Activated naive CD8-positive, alpha-beta T cell (primary cell): Measurements from ENCODE around the gene SORBS1.

Source experiments
- H3K27ac Mint-ChIP-seq: one replicate; pipeline ENCODE4 v1.8.0; 2021; ENCODE audit warnings: mixed read lengths
- H3K27me3 Mint-ChIP-seq: one replicate; pipeline ENCODE4 v1.8.0; 2021; ENCODE audit warnings: mixed read lengths
- H3K36me3 Mint-ChIP-seq: one replicate; pipeline ENCODE4 v1.8.0; 2021; ENCODE audit warnings: mixed read lengths
- H3K4me1 Mint-ChIP-seq: one replicate; pipeline ENCODE4 v1.8.0; 2021; ENCODE audit warnings: low read depth, mixed read lengths
- H3K4me3 Mint-ChIP-seq: one replicate; pipeline ENCODE4 v1.8.0; 2021; ENCODE audit warnings: mild to moderate bottlenecking, mixed read lengths
- H3K9me3 Mint-ChIP-seq: one replicate; pipeline ENCODE4 v1.8.0; 2021; ENCODE audit warnings: low read depth, mixed read lengths

The SORBS1 gene

DNA sequence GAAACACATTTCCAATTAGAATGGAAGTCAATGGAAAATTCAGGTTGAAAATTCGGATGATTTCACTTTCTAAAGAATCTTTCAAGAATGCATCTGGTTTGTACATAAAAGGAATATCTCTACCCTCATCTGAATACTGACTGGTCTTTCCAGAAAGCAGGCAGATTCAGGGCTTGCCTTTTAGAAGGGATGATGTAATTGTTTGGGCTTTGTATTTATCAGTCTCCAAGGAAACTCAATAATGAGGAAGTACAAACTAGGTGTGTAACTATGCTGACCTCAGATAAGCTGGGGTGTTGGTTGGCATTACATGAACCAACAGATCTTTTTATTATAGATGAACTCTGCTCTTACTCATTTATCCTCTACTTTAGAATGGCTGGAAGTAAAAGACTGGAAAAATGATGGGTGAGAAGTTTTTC lies 294.5 kb downstream of the SORBS1 start:
- Mint-ChIP-seq H3K27ac (no peak overlapping the region), H3K4me3 (no peak overlapping the region), H3K9me3 (no peaks in the 10 kb centered on the region), H3K4me1 (no peaks in the 10 kb centered on the region), H3K27me3 (peaks cover 3% of the 10 kb centered on the region), H3K36me3 (no peaks in the 10 kb centered on the region)

DNA sequence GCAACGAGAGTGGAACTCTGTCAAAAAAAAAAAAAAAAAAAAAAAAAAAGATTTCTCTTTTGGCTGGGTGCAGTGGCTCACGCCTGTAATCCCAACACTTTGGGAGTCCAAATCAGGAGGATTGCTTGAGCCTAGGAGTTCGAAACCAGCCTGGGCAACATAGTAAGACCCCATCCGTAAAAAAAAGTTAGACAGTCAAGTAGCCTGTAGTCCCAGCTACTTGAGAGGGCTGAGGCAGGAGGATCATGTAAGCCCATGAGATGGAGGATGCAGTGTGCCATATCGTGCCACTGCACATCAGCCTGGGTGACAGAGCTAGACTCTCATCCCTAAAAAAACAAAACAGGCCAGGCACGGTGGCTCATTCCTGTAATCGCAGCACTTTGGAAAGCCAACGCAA lies 295.6 kb downstream of the SORBS1 start:
- Mint-ChIP-seq H3K27me3 (peaks cover 3% of the 10 kb centered on the region), H3K4me3 (no peak overlapping the region), H3K9me3 (no peaks in the 10 kb centered on the region), H3K36me3 (no peaks in the 10 kb centered on the region), H3K27ac (no peak overlapping the region), H3K4me1 (no peaks in the 10 kb centered on the region)

DNA sequence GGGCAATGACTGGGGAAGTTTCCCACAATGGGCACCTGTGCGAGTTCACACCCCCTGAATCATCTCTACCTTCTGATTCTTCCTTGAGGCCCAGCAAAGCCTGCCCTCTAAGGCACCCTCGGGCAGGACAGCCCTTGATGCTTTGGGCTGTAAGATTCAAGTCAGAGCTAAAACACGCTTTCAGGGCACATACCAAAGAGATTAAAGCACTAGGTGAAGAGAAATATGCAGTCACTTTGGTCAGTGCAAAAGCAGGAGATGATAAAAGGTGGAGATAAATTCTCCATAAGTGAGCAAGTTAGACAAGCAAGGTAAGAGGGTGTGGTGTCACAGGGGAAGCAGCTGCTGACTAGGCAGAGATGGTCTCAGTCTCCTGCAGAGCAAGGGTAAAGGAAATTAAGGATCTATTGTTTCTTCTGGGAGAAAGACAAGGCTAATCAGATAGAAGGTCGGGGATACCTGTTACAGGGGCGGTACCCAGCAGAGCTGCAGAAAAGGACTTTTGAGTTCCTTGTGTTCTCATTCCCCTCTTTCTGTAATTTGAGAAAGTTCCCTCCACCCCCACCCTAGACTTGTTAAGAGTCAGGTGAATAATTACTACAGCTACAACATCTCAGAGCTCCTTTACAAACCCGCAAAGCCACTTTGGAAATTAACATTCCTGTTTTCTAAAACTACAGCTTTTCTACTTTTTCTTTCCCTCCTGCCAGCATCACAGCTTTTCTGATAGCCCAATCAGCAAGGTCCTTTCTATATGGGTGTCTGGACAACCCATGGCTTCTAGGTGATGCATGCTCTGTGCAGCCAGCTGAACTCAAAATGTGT lies 296.7 kb downstream of the SORBS1 start:
- Mint-ChIP-seq H3K4me3 (no peak overlapping the region), H3K4me1 (no peaks in the 10 kb centered on the region), H3K27me3 (peaks cover 3% of the 10 kb centered on the region), H3K9me3 (no peaks in the 10 kb centered on the region), H3K36me3 (no peaks in the 10 kb centered on the region), H3K27ac (no peak overlapping the region)

DNA sequence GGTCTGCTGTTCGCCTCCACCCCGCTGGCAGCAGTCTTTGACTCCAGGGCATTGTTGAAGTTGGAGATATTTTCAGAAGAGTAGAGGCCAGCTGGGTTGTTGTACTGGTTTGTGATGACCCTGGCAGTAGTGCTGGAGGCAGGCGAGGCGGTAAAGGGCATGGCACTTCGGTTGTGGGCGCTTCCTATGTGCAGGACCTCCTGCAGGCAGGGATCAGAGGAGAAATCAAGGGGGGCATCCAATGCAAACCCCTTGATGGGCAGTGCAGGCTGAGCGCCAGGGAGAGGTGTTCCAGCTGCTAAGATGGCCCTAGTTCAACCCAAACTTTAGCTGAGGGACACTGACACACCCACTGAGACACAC lies 297.3 kb downstream of the SORBS1 start:
- H3K4me1 Mint-ChIP-seq = no peaks in the 10 kb centered on the region
- no peak overlapping the region for H3K4me3 Mint-ChIP-seq
- no peak overlapping the region for H3K27ac Mint-ChIP-seq
- H3K9me3 Mint-ChIP-seq = no peaks in the 10 kb centered on the region
- no peaks in the 10 kb centered on the region for H3K36me3 Mint-ChIP-seq
- H3K27me3 Mint-ChIP-seq = peaks cover 3% of the 10 kb centered on the region

DNA sequence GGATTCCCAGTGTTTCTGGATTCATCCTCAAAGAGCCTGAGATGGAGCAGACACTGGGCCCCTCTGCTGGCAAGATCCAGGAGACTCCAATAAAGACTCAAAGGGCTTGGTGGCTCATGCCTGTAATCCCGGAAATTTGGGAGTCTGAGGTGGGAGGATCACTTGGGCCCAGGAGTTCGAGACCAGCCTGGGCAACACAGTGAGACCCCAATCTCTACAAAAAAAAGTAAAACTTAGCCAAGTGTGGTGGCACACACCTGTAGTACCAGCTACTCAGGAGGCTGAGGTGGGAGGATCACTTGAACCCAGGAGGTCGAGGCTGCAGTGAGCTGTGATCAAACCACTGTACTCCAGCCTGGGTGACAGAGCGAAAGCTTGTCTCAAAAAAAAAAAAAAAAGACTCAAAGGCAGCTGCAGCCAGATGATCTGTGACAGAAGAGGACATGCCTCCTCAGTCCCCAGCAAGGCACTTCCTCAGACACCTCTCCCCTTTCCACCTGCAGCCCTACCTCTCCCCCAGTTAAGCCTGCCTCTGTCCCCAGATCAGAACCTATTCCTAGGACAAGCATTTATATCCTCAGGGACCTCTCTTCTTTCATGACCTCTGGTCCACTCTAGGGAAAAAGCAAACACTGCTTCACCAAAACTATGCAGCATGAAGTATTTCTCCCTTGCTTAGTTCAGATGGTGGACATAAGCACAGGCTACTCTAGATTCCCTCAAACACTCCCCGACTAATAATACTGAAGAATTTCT lies 298.2 kb downstream of the SORBS1 start:
- H3K4me1 Mint-ChIP-seq = no peaks in the 10 kb centered on the region
- peaks cover 3% of the 10 kb centered on the region for H3K27me3 Mint-ChIP-seq
- H3K9me3 Mint-ChIP-seq = no peaks in the 10 kb centered on the region
- H3K4me3 Mint-ChIP-seq = no peak overlapping the region
- no peaks in the 10 kb centered on the region for H3K36me3 Mint-ChIP-seq
- no peak overlapping the region for H3K27ac Mint-ChIP-seq

DNA sequence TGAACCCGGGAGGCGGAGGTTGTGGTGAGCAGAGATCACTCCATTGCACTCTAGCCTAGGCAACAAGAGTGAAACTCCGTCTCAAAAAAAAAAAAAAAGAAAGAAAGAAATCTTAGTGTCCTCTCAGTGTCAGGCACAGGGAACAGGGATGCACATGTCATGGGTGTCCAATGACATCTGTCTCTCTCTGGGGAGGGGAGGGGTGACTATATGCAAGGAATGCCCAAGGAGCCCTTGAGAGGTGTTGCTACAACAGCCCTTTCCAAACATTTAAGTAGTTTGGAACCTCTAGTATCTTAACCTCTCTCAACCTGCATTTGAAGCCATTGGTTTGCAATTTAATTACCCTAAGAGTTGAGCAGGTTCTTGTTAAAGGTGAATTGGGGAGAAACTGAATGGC lies 299.2 kb downstream of the SORBS1 start:
- no peak overlapping the region for H3K4me3 Mint-ChIP-seq
- H3K4me1 Mint-ChIP-seq = no peaks in the 10 kb centered on the region
- no peaks in the 10 kb centered on the region for H3K36me3 Mint-ChIP-seq
- peaks cover 3% of the 10 kb centered on the region for H3K27me3 Mint-ChIP-seq
- no peaks in the 10 kb centered on the region for H3K9me3 Mint-ChIP-seq
- H3K27ac Mint-ChIP-seq = no peak overlapping the region
